GM18951 (cell line): Measurements from ENCODE around the gene GPRIN2.
"Not testable (repeated sequence)": the region's sequence is repeated elsewhere in the genome, so short reads cannot be mapped to it uniquely, and the experiment has no call there.

Experiments used
- POLR2A ChIP-seq: IDR thresholded peaks from 4 replicates; pipeline ENCODE4 v1.6.1; 2011; ENCODE audit warnings: mild to moderate bottlenecking; ENCODE audit not compliant: insufficient read length, insufficient read depth; ENCODE audit errors: extremely low read depth
- in situ Hi-C: fragments of 300-500 bp; cut with MboI; formaldehyde crosslinking; loops from one replicate; pipeline ENCODE4 v1.12.0; 2022; ENCODE audit warnings: low sequenced_read_pairs, mixed read lengths, inconsistent platforms; ENCODE audit not compliant: unreplicated experiment

GPRIN2 gene

GRCh38 chr10:46556515-46557318 lies at the start of gene GPRIN2:
TSS of gene GPRIN2 (minus strand) at chr10:46556658. CDS start at chr10:46550736, 5,922 bp downstream.
- no peak for TF ChIP-seq POLR2A
- in situ Hi-C loops = no loop called here

DNA sequence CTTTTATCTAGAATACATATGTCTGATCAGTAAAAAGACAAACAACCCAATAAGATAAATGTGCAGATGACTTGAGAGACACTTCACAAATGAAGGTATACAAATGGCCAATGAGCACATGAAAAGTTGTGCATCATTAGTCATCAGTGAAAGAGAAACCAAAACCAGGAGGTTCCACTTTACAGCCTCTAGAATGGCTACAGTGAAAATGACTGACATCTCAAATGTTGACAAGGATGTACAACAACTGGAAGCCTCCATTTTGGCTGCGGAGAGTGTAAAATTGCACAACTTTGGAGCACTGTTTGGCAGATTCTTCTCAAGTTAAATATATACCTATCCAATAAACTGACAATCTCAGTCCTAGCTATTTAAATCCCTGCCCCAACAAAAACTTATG lies 44.1 kb upstream of the GPRIN2 start:
- in situ Hi-C loops = not testable (repeated sequence)

GRCh38 chr10:46597616-46598246 lies 41.3 kb upstream of the GPRIN2 start:
- in situ Hi-C loops = not testable (repeated sequence)

- in situ Hi-C loops = not testable (repeated sequence)
Measured at GRCh38 chr10:46596570-46596969, 40.1 kb upstream of the GPRIN2 start.

DNA sequence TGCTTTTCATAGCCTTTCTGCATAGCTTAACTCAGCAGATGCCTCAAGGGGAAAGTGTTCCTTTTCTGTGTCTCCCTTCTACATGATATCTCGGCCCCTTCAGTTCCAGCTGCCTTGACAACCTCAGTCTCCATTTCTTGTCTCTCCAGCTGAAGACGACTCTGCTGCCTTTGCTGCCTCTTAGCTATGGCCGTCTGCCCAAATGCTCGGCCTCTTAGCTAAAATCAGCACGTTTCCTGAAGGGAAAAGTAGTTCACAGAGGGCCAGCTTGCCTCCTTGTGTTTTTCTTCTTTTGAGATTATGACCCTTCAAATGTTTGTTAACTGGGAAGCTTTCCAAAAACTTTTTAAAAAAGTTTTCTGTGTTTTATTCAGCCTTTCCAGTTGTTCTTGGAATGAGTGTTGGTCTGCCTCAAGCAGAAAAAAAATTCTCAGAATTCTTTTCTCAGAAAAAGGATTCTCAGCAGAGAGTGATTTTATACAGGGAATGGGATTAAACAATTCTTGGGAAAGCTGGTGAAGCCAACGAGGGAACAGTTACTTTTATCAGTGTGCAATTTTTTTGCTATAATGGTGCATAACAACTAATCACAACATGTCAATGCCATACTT lies 38.1 kb upstream of the GPRIN2 start:
- in situ Hi-C loops = not testable (repeated sequence)

DNA sequence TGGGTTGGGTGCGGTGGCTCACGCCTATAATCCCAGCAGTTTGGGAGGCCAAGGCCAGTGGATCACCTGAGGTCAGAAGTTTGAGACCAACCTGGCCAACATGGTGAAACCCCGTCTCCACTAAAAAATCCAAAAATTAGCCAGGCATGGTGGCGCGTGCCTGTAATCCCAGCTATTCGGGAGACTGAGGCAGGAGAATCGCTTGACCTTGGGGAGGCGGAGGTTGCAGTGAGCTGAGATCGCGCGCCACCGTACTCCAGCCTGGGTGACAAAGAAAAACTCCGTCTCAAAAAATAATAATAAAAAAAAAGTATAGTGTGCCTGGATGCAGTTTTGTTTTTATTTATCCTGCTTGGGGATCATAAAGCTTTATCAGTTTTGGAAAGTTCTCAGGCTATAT lies 36.8 kb upstream of the GPRIN2 start:
- in situ Hi-C loops = not testable (repeated sequence)

DNA sequence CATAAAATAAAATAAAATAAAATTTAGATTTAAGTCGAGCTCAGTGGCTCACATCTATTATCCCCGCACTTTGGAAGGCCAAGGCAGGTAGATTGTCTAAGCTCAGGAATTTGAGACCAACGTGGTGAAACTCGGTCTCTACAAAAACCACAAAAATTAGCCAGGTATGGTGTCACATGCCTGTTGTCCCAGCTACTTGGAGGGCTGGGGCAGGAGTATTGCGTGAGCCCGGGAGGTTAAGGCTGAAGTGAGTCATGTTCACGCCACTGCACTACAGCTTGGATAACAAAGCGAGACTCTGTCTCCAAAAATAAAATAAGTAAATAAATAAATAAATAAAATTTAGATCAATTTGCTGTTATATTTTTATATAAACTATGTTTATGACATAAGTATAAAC lies 34.6 kb upstream of the GPRIN2 start:
- in situ Hi-C loops = not testable (repeated sequence)

GRCh38 chr10:46589589-46589988 lies 33.1 kb upstream of the GPRIN2 start:
- in situ Hi-C loops = not testable (repeated sequence)

GRCh38 chr10:46588221-46588620 lies 31.8 kb upstream of the GPRIN2 start:
- in situ Hi-C loops = not testable (repeated sequence)

DNA sequence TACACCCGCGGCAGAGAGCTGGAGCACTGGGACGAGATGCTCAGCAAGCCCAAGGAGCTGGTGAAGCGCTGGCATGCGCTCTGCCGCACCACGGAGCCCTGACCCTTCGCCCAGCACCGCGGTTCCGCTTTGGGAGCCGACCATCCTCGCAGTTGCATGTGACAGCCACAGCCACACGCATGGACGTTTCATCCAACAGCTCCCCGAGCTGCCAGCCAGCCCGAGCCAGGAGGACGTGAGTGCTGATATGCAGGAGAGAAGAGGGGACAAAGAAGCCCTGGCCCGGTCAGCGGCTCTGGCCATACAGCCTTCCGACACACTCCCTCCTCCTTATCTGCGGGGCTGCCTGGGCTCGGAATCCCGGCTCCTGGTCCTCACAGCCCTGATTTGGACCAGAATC lies 31.1 kb upstream of the GPRIN2 start:
- in situ Hi-C loops = not testable (repeated sequence)

DNA sequence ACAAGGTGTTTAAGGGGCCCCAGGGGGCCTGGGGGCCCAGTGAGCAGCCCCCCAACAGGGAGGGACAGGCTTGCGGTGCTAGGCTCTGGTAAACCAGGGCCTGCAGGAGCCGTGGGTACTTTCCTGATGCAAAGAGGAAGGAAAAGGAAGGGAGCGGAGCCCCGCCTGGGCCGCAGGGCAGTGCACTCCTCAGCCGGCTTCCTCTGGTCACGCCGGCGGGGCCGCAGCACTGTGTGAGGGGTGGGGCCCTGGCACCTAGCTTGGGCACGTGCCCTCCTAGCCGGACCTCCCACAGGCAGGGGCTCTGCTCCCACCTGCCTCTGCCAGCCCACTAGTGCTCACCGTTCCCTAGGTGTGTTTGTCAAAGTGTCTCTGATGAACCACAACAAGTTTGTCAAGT lies 28.8 kb upstream of the GPRIN2 start:
- in situ Hi-C loops = not testable (repeated sequence)

DNA sequence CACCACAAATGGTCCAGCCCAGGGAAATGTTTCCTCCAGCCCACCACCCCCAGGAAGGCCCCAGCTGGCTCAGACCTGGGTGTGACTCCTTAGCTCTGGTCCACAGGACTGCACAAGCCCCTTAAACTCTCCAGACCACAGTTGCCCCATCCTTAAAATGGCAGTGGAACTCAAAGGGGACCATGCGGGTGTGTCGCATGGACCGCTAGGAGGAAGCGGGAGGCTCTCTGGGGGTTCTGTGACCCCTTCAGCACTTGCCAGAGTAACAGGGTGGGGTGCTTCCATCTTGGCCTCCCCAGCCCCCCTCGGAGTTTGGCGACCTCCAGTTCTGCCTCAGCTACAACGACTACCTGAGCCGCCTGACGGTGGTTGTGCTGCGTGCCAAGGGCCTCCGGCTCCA lies 27.7 kb upstream of the GPRIN2 start:
- in situ Hi-C loops = not testable (repeated sequence)

DNA sequence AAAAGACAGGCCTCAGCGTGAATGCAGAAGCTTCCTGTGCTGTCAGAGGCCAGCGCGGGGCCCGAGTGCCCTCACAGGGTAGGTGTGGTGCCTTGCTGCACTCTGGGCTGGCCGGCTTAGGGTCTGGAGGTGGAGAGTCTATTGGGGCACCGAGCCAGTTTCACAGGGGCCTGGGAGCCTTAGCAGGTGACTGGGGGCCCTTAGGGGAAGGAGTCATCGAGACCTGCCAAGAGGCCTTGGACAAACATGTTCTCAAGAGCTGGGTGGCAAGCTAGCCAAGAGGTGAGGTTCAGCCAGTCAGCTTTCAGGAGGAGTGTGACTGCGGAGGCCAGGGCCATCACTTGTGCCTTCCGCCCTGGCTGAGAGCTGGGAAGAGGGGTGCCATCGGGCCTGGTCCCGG lies 26.1 kb upstream of the GPRIN2 start:
- in situ Hi-C loops = not testable (repeated sequence)

- in situ Hi-C loops = not testable (repeated sequence)
Measured at GRCh38 chr10:46581997-46582396, 25.5 kb upstream of the GPRIN2 start.

DNA sequence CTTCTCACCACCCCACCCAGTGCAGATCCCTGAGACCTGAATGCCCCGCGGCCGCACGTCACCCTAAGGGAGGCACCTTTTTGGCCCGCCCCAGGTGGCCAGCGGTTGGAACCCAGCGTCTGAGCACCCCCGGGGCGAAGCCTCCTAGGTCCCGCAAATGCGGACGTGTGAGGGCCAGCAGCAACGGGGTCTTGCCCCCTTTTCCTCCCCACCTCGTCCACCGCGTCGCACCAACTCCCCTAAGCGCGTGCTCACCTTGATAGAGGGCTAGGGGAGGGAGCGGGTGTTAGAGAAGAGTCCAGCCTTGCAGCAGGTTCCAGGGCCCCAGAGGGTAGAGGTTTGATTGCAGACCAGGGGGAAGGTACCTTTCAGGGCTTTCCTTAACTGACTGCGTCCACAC lies 22.9 kb upstream of the GPRIN2 start:
- in situ Hi-C loops = not testable (repeated sequence)

DNA sequence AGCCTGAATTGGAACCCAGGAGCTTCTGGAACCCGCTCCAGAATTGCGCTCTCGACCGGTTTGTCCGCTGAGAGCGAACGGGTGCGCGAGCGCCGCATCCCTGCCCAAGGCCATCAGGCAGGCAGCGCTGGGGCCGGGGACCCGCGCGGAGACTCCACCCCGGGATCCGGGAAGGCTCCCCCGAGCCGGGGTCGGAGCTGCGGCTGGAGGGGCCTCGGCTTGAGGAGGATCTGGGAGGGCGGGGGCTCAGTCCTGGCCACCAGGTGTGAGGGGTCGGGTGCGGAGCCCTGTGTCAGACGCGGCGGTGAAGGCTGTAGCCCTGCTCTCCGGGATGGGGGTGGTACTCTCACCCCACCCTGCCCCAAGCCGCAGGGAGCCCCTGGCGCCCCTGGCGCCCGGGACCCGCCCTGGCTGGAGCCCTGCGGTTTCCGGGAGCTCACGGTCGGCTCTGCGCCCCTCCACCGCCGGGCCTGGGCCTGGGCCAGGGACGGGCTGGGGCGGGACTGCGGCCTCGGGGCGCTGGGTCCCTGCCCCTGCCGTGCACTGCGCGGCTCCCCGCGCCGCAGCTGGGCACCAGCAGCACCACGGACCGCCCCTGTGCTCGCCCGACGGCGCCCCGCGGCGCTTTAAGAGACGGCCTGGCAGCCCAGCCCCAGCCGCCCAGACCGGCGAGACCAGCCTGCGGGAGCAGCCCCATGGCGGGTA lies 22.2 kb upstream of the GPRIN2 start, which contains the start of gene SYT15:
Gene SYT15 (plus strand): TSS at position 655 of the 705 bp plus-strand sequence. CDS start 41 bp downstream, at position 696.
- in situ Hi-C loops = not testable (repeated sequence)

- in situ Hi-C loops = not testable (repeated sequence)
Measured at GRCh38 chr10:46577624-46578473, 21.4 kb upstream of the GPRIN2 start.

DNA sequence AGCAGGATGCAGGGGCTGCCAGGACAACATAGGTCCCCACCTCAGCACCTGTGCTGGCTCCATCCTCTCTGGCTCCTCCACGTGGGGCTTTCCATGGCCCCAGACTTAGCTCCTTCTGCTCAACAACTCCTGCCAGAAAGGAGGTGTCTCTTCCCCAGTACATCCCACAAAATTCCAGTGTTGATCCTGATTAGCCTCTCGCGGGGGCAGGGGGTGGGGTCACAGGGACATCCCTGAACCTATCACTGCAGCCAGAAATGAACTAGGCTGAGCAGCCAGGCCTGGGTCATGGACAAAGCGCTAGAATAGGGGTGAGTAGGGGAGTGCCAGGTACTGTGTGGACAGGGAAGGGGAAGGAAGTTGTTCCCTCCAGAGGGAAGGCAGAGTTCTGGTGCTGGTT lies 17.4 kb upstream of the GPRIN2 start:
- in situ Hi-C loops = not testable (repeated sequence)

DNA sequence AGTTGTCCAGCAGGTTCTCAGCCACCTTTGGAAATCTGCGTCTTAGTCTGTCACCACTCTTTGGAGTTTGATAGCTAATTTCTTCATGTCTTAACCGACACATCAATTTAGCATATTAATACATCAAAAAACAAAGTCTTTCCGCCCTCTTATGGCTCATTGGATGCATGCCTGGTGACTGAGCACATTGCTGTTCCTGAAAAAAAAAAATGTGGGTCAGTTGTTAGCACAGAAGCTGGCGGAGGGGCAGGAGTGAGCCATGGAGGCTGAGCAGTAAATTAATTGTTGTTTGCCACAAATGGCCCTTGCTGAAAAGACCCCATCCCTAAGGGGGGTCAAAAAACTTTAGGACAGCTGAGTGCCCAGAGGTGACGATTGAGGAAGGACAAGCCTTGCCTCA lies 16.9 kb upstream of the GPRIN2 start:
- in situ Hi-C loops = not testable (repeated sequence)
